HG03460 (cell line): ENCODE measurements around the gene CACNA2D4.

Experiments used
- ATAC-seq: cut with Tn5 transposase; IDR thresholded peaks from one replicate; pipeline ENCODE4 v1.9.1; 2021; ENCODE audit not compliant: unreplicated experiment

CACNA2D4 gene

DNA sequence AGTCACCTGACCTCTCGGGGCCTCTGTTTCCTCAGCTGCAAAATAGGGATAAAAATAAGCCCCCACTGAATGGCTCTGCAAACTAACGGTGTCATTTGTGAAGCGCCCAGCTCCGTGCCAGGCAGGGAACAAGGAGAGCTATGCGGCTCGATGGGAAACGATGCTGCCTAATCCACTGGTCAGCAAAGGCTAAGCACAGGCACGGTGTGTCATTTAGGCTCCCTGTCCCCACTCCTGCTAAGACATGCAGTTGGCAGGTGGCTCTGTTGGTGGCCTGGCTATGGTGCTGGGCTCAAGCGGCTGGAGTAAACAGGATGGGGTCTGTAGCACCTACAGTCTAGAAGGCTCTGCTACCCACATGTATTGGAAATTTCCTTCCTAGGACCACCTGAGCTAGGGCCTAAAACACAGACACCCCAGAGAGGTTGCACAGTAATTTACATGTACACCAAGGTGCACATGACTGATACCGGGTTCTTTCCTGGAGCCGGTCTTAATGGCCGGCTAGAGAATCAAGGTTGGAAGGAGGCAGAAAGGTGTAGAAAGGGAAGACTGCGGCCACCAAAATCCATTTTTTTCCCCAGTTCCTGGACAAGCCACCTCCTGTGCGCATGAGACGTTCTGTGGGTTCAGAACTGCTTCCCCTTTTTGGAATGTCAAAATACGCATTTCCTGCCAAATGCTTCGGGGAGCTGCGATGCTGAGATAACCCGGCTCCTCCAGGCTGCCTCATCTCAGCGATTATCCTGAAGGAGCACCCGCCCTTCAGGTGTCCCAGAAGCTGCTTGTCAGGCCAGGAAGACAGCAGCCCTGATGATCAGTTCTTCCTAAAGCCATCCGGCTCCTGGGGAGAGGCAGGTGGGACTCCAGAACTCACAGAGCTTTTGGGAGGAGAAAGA lies 1.0 kb downstream of the CACNA2D4 start:
- ATAC-seq = no peak

GRCh38 chr12:1916371-1917171 lies 1.9 kb downstream of the CACNA2D4 start:
- no peak for ATAC-seq

- no peak for ATAC-seq
Observed at GRCh38 chr12:1915082-1915968, 3.1 kb downstream of the CACNA2D4 start.

- ATAC-seq = no peak
Observed at GRCh38 chr12:1914114-1914911, 4.1 kb downstream of the CACNA2D4 start.

- ATAC-seq = no peak
Observed at GRCh38 chr12:1913377-1914113, 4.9 kb downstream of the CACNA2D4 start.

- ATAC-seq = no peak
Observed at GRCh38 chr12:1912580-1913376, 5.7 kb downstream of the CACNA2D4 start.

DNA sequence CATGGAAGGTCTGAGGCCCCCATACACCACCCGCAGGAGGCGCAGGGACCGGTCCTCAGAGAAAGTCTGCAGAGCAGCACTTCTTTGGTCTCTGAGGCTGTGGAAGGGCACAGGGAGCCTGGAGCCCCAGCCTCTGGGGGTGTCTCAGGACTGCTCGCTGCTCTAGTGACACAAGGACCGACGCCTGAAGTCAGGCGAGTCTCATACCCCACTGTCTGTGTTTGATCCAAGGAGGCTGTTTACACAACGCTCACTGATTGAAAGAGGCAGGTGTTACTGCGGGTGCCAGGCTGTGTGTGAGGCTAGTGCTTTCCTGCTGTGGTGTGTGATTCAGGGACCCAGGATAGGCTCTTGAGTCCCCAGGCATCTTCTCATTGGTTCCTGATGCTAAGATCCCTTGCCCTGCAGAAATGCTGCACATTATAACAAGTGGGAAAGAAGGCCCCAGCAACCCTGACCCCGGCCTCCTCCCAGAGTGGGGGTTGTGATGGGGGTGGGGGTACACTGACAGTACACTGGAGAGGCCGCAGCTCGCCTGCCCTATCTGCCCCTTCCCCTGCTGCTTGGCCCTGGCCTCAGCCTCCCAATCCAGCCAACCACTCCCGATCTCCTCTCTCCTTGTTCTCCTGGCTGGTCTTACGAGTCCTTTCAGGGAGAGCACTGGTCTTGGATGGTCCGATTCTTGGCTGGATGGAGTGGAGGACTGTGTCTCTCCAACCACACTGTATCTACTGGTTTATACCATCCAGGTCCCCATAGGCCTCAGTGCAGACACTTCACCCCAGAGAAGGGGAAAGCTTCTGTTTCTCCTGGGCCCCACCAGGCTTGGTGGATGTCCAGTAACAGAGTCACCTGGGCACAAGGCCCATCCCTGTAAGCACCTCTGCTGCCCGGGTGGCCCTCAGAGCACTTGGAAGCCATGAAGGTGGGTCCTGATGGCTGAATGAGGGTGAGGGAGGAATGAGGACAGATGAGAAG lies 6.6 kb downstream of the CACNA2D4 start:
- no peak for ATAC-seq

DNA sequence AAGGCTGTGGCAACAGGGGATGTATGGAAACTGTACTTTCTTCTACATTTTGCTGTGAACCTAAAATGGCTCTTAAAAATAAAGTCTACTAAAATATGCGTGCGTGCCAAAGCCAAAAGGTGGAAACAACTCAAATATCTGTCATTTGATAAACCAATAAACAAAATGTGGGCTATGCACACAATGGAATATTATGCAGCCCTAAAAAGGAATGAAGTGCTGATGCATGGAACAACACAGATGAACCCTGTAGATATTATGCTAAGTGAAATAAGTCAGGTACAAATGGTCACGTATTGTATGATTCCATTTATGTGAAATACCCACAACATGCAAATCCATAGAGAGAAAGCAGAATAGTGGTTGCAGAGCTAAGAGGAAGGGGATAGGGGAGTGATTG lies 8.0 kb downstream of the CACNA2D4 start:
- ATAC-seq = no peak

GRCh38 chr12:1908758-1909157 lies 9.7 kb downstream of the CACNA2D4 start:
- ATAC-seq = no peak

DNA sequence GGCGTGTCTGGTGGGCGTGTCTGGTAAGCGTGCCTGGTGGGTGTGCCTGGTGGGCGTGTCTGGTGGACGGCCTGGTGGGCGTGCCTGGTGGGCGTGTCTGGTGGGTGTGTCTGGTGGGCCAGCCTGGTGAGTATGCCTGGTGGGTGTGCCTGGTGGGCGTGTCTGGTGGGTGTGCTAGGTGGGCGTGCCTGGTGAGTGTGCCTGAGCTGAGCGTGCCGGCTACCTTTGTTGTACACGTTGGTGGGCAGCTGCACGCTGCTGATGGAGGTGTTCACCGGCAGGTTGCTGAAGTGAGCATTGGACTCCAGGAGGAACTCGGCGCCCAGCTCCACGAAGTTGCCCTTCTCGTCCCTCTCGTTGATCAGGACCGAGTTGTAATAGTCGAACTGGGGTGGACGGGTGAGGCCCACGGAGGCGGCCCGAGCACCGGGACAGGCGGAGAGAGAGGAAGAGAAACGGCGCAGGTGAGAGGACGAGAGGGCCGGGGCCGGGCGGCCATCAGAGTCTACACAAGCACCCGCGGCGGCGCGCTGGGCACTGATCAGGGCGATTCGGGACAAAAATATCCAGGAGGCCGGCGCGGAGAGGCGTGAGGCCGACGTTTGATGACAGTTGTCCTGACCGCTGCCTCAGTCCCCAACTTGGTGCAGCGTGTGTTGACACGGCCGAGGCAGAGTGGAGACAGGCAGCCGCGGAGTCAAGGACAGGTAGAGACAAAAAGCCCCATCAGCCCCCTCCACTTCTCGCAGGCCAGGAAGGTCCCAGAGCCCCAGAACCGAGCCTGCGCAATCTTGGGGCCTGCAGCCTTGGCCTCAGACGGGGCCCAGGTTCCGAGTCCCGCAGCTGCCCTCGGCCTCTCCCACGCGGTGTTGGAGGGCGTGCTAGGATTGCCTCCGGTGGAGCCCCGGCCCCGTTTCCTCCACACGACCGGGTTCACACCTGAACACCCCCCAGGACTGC lies 10.5 kb downstream of the CACNA2D4 start:
- no peak for ATAC-seq

DNA sequence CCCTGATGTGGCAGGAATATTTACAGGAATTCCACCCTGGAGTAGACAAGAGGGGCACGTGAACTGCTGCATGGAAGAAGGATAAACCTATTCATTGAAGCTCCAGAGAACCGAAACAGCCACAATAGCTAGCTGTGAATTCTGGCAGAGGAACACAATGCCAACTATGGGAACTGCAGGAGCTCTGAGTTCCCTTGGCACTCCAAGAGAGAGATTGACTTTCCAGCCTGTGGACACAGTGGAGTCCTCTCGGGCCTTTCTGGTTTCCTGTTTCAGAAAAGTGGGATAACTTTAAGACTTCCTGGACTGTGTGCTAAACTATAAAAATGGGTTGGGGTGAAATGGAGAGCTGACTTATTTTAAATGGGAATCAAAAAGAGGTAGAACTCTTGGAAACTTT lies 11.9 kb downstream of the CACNA2D4 start:
- ATAC-seq = no peak

DNA sequence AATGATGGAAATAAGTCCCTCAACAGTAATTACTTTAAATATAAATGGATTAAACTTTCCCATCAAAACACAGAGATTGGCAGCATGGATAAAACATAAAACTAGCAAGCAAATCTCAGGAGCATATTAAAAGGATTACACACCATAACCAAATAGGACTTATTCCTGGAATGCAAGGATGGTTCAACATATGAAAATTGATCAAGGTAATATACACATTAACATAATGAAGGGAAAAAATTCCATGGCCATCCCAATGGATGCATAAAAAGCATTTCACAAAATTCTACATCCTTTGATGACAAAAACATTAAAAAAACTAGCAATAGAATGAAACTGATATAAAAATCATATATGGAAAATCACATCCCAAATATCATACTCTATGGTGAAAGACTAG lies 13.6 kb downstream of the CACNA2D4 start:
- ATAC-seq = no peak

DNA sequence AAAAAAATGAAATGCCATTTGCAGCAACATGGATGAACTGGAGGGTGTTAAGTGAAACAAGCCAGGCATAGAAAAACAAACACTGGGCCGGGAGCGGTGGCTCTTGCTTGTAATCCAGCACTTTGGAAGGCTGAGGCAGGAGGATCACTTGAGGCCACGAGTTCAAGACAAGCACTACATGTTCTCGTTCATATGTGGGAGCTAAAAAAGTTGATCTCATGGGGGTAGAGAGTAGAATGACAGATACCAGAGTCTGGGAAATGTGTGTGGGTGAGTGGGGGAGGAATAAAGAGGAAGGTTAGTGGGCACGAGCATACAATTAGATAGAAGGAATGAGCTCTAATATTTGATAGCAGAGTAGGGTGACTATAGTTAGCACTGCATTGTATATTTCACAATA lies 21.5 kb downstream of the CACNA2D4 start:
- no peak for ATAC-seq

DNA sequence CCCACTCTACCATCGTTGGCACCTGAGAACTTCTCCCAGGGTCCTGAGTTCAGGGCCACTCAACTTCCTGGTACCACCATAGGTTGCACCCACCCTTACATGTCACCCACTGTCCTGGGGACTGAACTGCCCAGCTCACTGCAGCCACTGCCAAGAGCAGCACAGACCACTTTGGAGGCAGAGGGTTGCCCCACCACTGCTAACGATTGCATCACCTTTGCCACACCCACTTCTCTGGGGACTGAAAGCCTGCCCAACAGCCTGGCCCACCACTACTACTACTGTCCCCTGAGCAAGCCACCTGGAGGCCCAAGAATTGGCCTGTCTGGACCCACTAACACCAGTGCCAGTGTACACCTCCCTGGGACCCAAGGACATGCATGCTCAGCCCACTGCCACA lies 27.6 kb downstream of the CACNA2D4 start:
- ATAC-seq = no peak

DNA sequence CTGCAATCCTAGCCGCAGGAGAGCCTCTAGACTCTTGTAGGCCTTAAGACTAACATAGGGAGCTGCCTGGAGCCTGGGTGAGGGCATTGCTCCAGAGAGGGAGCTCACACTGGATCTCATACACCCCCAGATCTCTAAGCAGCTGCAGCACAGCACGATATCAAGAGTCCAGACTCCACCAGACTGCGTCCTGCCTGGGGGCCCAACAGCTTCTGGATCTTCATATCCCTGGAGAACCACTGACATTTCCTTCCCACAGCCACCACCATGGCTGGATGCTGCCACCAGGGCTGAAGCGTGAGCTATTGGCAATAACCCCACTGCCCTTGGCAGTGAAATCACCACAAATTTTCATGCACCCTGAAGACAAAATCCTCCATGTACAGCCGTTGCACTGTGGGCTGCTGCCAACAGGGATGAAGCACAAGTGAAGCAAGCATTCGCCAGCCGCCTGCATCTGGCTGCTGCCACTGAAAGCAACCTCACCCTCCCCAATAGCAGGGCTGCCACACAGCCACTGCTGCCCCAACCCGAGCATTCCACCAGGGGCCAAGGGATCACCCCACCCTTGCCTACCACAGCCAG lies 28.2 kb downstream of the CACNA2D4 start:
- ATAC-seq = no peak

DNA sequence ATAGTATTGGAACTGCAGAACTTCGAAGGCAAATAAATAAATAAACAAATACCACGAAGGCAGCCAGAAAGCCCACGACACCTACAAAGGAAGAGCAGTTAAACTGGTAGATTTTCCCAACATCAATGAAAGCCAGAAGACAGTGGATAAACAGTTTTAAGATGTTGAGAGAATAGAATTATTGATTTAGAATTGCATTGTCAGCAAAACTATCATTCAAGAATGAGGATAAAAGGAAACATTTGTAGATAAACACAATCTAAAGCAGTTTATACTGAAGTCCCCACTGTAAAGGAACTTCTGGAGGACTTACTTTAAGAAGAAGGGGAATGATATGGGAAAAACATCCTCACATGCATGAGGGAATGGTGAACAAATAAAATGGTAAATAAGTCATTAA lies 29.5 kb downstream of the CACNA2D4 start:
- no peak for ATAC-seq
